SK-N-MC (cell line): ENCODE measurements around the gene MGAT5.

Experiments
- EZH2 ChIP-seq: fragments of 200-600 bp; sonication (generic); IDR thresholded peaks from one replicate; pipeline ENCODE4 v1.6.1; 2017; ENCODE audit warnings: antibody characterized with exemption
- FOXP2 ChIP-seq: optimal IDR thresholded peaks from 2 replicates; pipeline ENCODE3; 2011; ENCODE audit warnings: mild to moderate bottlenecking, moderate library complexity; ENCODE audit not compliant: insufficient read depth; ENCODE audit errors: extremely low read length, control extremely low read depth
- POLR2AphosphoS5 ChIP-seq: IDR thresholded peaks from 2 replicates; pipeline ENCODE4 v1.6.1; 2012; ENCODE audit warnings: mild to moderate bottlenecking, low read depth, low read length, borderline replicate concordance

DNA sequence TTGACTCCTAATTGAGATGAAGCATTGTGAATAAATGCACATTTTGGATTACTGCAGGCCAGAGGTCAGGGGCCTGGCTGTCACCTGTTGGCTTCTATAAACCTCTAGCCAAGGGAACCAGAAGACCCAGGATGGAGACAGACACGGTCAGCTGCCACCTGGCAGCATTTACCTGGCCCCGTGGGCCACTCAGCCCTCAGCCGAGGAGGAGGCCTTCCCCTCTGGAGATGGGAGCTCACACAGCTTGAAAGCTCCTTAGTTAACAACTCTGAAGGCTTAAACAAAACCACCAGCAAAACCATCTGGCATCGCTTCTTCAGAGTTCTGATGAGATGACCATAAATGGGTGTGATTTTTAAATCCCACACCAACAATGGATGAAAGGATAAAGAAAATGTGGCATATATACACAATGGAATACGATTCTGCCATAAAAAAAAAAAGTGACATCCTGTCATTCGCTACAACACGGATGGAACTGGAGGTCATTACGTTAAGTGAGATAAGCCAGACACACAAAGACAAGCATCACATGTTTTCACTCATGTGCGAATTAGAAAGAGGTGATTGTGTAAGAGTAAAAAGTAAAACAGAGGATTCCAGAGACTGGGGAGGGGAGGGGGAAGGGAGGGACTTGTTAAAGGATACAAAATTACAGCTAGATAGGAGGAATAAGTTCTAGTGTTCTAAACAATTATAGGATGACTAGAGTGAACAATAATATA, 246.5 kb downstream of the MGAT5 start:
- no peak for TF ChIP-seq EZH2
- no peak for TF ChIP-seq POLR2AphosphoS5
- no peak for TF ChIP-seq FOXP2
